Neuronal stem cell (in vitro differentiated cells): Measurements from ENCODE around the gene SMIM43.

Experiments used
- DNase-seq: peaks from one replicate; pipeline ENCODE4 v3.0.0-alpha.2; 2013; ENCODE audit warnings: low spot score
- H2AFZ ChIP-seq: one replicate; pipeline ENCODE4 v1.6.1; 2013; ENCODE audit warnings: mild to moderate bottlenecking, low read length, inconsistent platforms
- H2AK5ac ChIP-seq: 2 replicates; pipeline ENCODE4 v1.6.1; 2013; ENCODE audit warnings: low read depth, mild to moderate bottlenecking, inconsistent platforms, low read length, moderate library complexity, mixed read lengths
- H2BK120ac ChIP-seq: 2 replicates; pipeline ENCODE4 v1.6.1; 2013; ENCODE audit warnings: low read depth, mild to moderate bottlenecking, inconsistent platforms, low read length, moderate library complexity, mixed read lengths
- H2BK12ac ChIP-seq: one replicate; pipeline ENCODE4 v1.6.1; 2013; ENCODE audit warnings: low read length, inconsistent platforms
- H2BK15ac ChIP-seq: 2 replicates; pipeline ENCODE4 v1.6.1; 2013; ENCODE audit warnings: mild to moderate bottlenecking, low read length, inconsistent platforms, mixed read lengths
- H2BK5ac ChIP-seq: one replicate; pipeline ENCODE4 v1.6.1; 2013; ENCODE audit warnings: inconsistent platforms, mild to moderate bottlenecking, low read length, moderate library complexity
- H3K14ac ChIP-seq: one replicate; pipeline ENCODE4 v1.6.1; 2013; ENCODE audit warnings: low read length, inconsistent platforms
- H3K18ac ChIP-seq: 2 replicates; pipeline ENCODE4 v1.6.1; 2013; ENCODE audit warnings: low read length, inconsistent platforms
- H3K23ac ChIP-seq: 2 replicates; pipeline ENCODE4 v1.6.1; 2013; ENCODE audit warnings: low read depth, mild to moderate bottlenecking, mixed read lengths, low read length, inconsistent platforms; ENCODE audit not compliant: poor library complexity
- H3K27ac ChIP-seq: replicated peaks from 3 replicates; pipeline ENCODE4 v1.5.1; 2013; ENCODE audit warnings: low read length, inconsistent platforms
- H3K27me3 ChIP-seq, 3 experiments: 2 replicates each; pipeline ENCODE4 v1.6.1; 2013; ENCODE audit warnings: low read length in 3 of 3, mild to moderate bottlenecking in 2 of 3, inconsistent platforms in 1 of 3, low read depth in 1 of 3, mixed read lengths in 1 of 3, moderate library complexity in 1 of 3; ENCODE audit not compliant: control insufficient read depth in 3 of 3, insufficient read depth in 3 of 3
- H3K36me3 ChIP-seq, 2 donors: replicated peaks in 1 of 2; 2 replicates each; pipeline ENCODE4 v1.6.1; 2013; ENCODE audit warnings: low read length in 2 of 2; ENCODE audit not compliant: control insufficient read depth in 2 of 2, insufficient read depth in 2 of 2
- H3K4ac ChIP-seq: 2 replicates; pipeline ENCODE4 v1.6.1; 2013; ENCODE audit warnings: inconsistent platforms, mild to moderate bottlenecking, low read length, moderate library complexity
- H3K4me1 ChIP-seq, 2 donors: 1 replicate in 1 of 2; 2 replicates in 1 of 2; pipeline ENCODE4 v1.6.1; 2013; ENCODE audit warnings: low read length in 2 of 2, low read depth in 1 of 2; ENCODE audit not compliant: control insufficient read depth in 2 of 2, insufficient read depth in 1 of 2
- H3K4me2 ChIP-seq: one replicate; pipeline ENCODE4 v1.6.1; 2013; ENCODE audit warnings: mild to moderate bottlenecking, low read length, inconsistent platforms; ENCODE audit not compliant: insufficient read depth, poor library complexity, severe bottlenecking
- H3K4me3 ChIP-seq, 2 donors: 2 replicates each; pipeline ENCODE4 v1.5.1; 2013; ENCODE audit warnings: low read length in 2 of 2, mild to moderate bottlenecking in 2 of 2, inconsistent platforms in 1 of 2, moderate library complexity in 1 of 2
- H3K79me1 ChIP-seq: one replicate; pipeline ENCODE4 v1.6.1; 2013; ENCODE audit warnings: low read depth, mild to moderate bottlenecking, inconsistent platforms, low read length, moderate library complexity
- H3K9ac ChIP-seq: one replicate; pipeline ENCODE4 v1.6.1; 2013; ENCODE audit warnings: mild to moderate bottlenecking, low read depth, low read length, inconsistent platforms; ENCODE audit not compliant: poor library complexity
- H3K9me3 ChIP-seq, 2 donors: replicated peaks in 1 of 2; 2 replicates each; pipeline versions ENCODE3 to v1.6.1; 2013; ENCODE audit warnings: low read length in 2 of 2, mild to moderate bottlenecking in 2 of 2, inconsistent platforms in 1 of 2, low read depth in 1 of 2, mixed read lengths in 1 of 2, moderate library complexity in 1 of 2; ENCODE audit not compliant: control insufficient read depth in 2 of 2, insufficient read depth in 1 of 2
- H4K8ac ChIP-seq: one replicate; pipeline ENCODE4 v1.6.1; 2013; ENCODE audit warnings: low read depth, mild to moderate bottlenecking, inconsistent platforms, low read length, moderate library complexity
- H4K91ac ChIP-seq: one replicate; pipeline ENCODE4 v1.6.1; 2013; ENCODE audit warnings: low read length, low read depth, mild to moderate bottlenecking, inconsistent platforms; ENCODE audit not compliant: poor library complexity
- WGBS, 2 donors: extraction: QIAGEN DNeasy Blood & Tissue Kit; methylation state at CpG; one replicate each; pipeline ENCODE4 v1.1.7; 2013; ENCODE audit warnings: missing lambda C conversion rate in 2 of 2, mixed read lengths in 1 of 2; ENCODE audit not compliant: insufficient read length in 2 of 2, insufficient replicate concordance in 1 of 2; ENCODE audit errors: extremely low coverage in 2 of 2; 5-methylcytosine and 5-hydroxymethylcytosine counted together

Gene SMIM43

GRCh38 chr4:121791481-121791880 is 26.5 kb upstream of the SMIM43 start:
- Histone ChIP-seq H2BK120ac (no peak overlapping the region), H3K79me1 (no peaks in the 10 kb centered on the region), H4K8ac (no peak overlapping the region), H2AFZ (no peak overlapping the region), H2BK15ac (no peak overlapping the region), H2BK12ac (no peak overlapping the region), H2BK5ac (no peak overlapping the region), H3K27ac (no peak overlapping the region), H3K4me3 (no peak overlapping the region), H3K9ac (no peak overlapping the region), H3K36me3 (no peaks in the 10 kb centered on the region), H2AK5ac (no peak overlapping the region), H3K4ac (no peak overlapping the region), H3K23ac (no peak overlapping the region), H3K9me3 (no peaks in the 10 kb centered on the region), H3K4me2 (no peak overlapping the region), H4K91ac (no peak overlapping the region), H3K4me1 (peaks cover 4 to 8% of the 10 kb centered on the region in 2 donors), H3K14ac (no peak overlapping the region), H3K18ac (no peak overlapping the region), H3K27me3 (peaks cover 0 to 3% (median 0%) of the 10 kb centered on the region in 3 experiments)
- DNase-seq: no peak
- WGBS, 2 donors: no CpG with 5 or more reads among the region's 5 CpGs

DNA sequence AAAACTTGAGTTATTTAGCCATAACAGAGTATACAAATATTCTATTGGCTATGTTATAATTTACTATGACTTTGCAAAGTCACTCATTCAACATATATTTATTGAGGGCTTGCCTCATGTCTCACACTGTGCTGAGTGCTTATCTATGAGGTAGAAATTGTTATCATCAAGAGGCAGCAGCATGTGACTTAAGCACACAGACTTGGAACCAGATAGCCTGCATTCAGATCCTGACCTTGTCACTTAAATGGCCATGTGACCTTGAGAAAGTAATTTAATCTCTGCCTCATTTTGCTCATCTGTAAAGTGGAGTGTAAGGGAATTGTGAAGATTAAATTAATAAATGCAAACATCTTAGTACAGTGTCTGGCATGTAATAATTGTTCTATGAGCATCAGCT is 26.0 kb upstream of the SMIM43 start:
- H3K4me1 ChIP-seq: peaks cover 4% of the 10 kb centered on the region in 2 donors
- no peak overlapping the region for H2BK5ac ChIP-seq
- H3K23ac ChIP-seq: no peak overlapping the region
- H3K27me3 ChIP-seq: peaks cover 0 to 3% (median 0%) of the 10 kb centered on the region in 3 experiments
- no peak overlapping the region for H3K4me2 ChIP-seq
- no peak overlapping the region for H2BK120ac ChIP-seq
- no peak overlapping the region for H3K4ac ChIP-seq
- no peak overlapping the region for H3K27ac ChIP-seq
- H3K18ac ChIP-seq: no peak overlapping the region
- no peak overlapping the region for H3K14ac ChIP-seq
- H2BK12ac ChIP-seq: no peak overlapping the region
- no peak overlapping the region for H2AFZ ChIP-seq
- no peak for DNase-seq
- no peaks in the 10 kb centered on the region for H3K36me3 ChIP-seq
- H4K91ac ChIP-seq: no peak overlapping the region
- H3K79me1 ChIP-seq: no peaks in the 10 kb centered on the region
- H2BK15ac ChIP-seq: no peak overlapping the region
- no peaks in the 10 kb centered on the region for H3K9me3 ChIP-seq
- no peak overlapping the region for H2AK5ac ChIP-seq
- H3K9ac ChIP-seq: no peak overlapping the region
- H4K8ac ChIP-seq: no peak overlapping the region
- H3K4me3 ChIP-seq: no peak overlapping the region

GRCh38 chr4:121789960-121790829 is 25.2 kb upstream of the SMIM43 start:
- H4K91ac ChIP-seq: no peak overlapping the region
- no peak overlapping the region for H2BK12ac ChIP-seq
- H3K4me2 ChIP-seq: no peak overlapping the region
- no peak overlapping the region for H4K8ac ChIP-seq
- DNase-seq: no peak
- H2AK5ac ChIP-seq: no peak overlapping the region
- H3K79me1 ChIP-seq: no peaks in the 10 kb centered on the region
- H2BK120ac ChIP-seq: no peak overlapping the region
- H3K4ac ChIP-seq: no peak overlapping the region
- H3K4me1 ChIP-seq: peaks cover 2 to 3% of the 10 kb centered on the region in 2 donors
- no peak overlapping the region for H3K27ac ChIP-seq
- no peaks in the 10 kb centered on the region for H3K9me3 ChIP-seq
- 100% methylated on average over 1 of the region's 3 CpGs; no CpG with 5 or more reads in 1 of the 2 donors for WGBS, 2 donors
- no peaks in the 10 kb centered on the region for H3K36me3 ChIP-seq
- no peak overlapping the region for H3K9ac ChIP-seq
- no peak overlapping the region for H3K23ac ChIP-seq
- H2BK5ac ChIP-seq: no peak overlapping the region
- H3K14ac ChIP-seq: no peak overlapping the region
- no peak overlapping the region for H3K4me3 ChIP-seq
- H3K27me3 ChIP-seq: peaks cover 0 to 3% (median 0%) of the 10 kb centered on the region in 3 experiments
- H2AFZ ChIP-seq: no peak overlapping the region
- H3K18ac ChIP-seq: no peak overlapping the region
- no peak overlapping the region for H2BK15ac ChIP-seq

GRCh38 chr4:121789455-121789854 is 24.5 kb upstream of the SMIM43 start:
- Histone ChIP-seq H2AFZ (no peak overlapping the region), H2AK5ac (no peak overlapping the region), H3K4me3 (no peak overlapping the region), H3K36me3 (no peaks in the 10 kb centered on the region), H3K4me1 (peaks cover under 1 to 2% of the 10 kb centered on the region in 2 donors), H3K14ac (no peak overlapping the region), H3K4ac (no peak overlapping the region), H3K9ac (no peak overlapping the region), H3K27me3 (peaks cover 0 to 3% (median 0%) of the 10 kb centered on the region in 3 experiments), H2BK120ac (no peak overlapping the region), H3K18ac (no peak overlapping the region), H4K91ac (no peak overlapping the region), H3K23ac (no peak overlapping the region), H2BK15ac (no peak overlapping the region), H4K8ac (no peak overlapping the region), H3K9me3 (no peaks in the 10 kb centered on the region), H3K79me1 (no peaks in the 10 kb centered on the region), H2BK12ac (no peak overlapping the region), H3K27ac (no peak overlapping the region), H3K4me2 (no peak overlapping the region), H2BK5ac (no peak overlapping the region)
- no peak for DNase-seq
- no CpG with 5 or more reads among the region's 1 CpG for WGBS, 2 donors
